ENCODE results near the gene EFNB1. TPM values are rescaled to one million over a fixed set of nuclear protein-coding genes. Genes with fewer than 3 reads are reported as not detected.

EFNB1 gene
- 37.2 TPM for total RNA-seq

DNA sequence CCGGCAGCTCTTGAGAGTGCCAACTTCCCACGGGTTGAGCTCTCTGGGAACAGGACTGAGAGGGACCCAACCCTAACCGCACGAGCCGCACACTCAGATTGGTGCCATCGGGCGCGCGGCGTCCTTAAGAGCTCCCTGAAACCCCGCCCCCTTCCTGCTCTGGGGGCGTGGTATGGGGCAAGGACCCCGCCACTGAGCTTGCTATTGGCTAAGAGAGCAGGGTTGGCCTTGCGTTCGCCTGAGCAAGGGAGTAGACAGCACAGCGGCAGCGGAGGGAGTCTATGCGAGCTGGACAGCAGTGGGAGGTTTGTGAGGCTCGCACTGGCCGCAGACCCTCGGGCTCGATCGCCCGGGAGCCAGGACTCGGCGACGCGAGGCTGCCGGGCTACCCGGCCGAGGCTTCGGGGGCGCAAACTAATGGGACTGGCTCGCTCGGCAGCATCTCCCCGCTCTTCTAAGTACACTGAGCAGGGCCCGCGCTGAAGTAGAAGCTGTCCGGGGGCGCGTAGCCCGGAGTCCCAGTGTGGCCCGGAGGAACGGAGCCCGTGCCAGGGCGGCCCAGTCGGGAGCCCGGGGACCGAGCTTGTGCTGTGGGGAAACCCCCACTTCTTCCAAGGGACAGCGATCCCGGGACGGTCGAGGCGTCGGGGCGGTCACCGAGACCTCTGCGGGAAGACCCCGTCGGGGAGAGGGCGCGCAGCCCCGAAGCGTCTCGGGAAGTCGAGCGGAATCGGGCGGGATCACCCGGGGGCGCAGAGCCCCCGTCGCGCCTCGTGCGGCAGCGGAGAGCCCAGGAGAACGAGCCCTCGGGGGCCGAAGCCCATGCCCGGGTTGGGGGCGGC lies at the start of gene EFNB1:
Gene EFNB1 (plus strand): TSS at position 282 of the 842 bp plus-strand sequence. CDS start 756 bp downstream, outside the sequence.

Other genes starting within 250 kb of the EFNB1 start
- 10.2 TPM for gene STARD8, start 181.4 kb upstream of the EFNB1 start, total RNA-seq